COR-L47 (cell line): Measurements from ENCODE around the gene KAZN.

Experiments used
- DNase-seq: peaks from one replicate; lab custom pipeline; 2025; lab: John Stamatoyannopoulos, UW

Gene KAZN

DNA sequence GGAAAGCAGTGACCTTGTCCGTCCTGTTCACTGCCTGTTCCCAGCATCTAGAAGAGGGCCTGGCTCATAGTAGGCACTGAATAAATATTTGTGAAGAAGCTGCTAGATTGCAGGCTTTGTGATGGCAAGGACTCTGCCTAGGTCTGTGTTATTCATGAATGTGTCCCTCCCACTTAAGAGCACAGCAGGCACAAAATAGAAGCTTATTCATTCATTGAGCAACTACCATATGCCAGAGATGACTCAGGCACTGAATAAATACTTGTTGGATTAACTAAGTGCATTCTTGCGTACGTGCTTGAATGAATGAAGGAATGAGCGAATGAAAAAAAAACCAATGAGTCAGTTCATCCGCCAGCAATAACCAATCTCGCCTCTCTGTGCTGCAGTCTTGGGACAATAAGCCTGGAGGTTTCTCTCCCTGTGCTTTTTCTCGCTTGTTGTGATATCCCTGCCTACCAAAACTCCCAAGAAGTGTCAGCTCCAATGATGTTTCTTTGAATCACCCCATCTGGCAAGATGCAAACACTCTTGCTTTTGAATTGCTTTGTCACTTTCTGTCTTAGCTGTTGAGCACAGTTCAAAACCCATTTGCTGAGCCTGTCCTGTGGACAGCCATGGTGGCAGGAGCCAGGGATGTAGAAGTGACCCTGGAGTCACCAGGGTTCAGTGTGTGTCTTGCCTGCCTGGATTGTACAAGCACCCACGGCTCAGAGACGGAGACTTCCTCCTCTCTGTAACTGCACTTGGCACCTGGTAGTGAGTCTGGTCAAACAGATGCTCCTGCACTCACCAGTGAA, 143.9 kb downstream of the KAZN start:
- DNase-seq, result no peak

DNA sequence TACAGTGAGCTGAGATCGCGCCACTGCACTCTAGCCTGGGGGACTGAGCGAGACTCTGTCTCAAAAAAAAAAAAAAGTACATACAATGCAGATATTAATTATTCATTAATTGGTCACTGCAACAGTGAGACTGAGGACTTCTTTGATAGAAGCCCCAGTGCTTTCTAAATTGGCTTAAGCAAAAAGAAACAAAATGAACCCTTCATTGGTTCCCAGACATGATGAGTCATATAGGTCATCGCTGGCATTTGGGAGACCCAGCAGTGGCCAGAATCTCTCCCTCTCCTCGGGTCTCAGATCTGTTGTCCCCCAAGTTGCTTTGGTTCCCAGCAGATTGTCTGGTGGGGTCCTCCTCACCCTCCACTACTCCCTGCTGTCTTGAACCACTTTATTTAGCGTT, 144.9 kb downstream of the KAZN start:
- DNase-seq, result no peak

DNA sequence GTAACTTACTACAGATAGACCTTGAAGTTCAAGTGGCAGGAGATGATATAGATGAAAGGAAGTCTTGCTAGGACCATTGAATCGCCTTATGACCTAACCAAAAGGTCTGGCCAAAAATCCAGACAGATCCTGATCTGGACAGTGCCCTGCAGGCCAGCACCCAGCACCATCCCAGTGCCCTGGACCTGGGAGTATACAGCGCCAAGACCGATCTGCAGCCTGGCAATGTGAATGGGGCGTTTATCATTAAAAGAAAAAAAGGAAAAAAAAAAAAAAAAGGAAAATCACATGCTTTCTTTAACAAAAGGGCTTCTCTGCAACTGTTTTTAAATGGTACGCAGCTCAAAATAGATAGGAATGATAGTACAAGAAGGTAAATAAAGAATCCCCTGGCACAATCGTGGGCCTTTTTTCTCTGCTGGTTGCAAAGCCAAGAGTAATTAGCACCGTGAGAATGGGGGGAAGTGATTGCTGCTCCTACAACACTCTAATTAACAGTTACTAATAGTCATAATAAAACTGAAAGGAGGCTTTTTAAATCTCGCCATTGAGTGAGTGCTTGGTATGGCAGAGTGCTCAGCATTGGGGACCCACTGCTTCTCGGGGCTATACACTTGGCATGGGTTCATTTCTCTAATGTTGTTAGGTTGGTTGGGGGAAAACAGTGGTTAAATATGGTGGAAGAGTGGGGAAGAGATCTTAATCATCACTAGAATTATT, 146.7 kb downstream of the KAZN start:
- peak; percentile 18 for DNase-seq

DNA sequence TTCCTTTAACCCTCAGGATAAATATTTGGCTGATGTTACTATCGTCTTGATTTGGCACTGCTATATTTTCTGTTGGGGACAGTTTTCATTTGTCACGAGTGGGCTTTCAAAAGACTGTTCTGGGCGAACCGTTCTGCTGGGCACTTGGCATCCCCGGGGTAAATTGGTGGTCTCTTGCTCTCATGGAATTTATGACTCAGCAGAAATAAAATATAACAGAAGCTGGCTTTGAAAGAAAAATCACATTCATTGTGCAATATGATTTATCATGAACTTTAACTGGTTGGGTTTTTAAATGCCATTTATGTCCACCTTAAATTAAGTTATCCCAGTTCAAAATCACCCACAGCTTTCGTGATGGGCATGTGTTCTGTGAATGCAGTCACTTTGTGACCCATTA, 147.3 kb downstream of the KAZN start:
- no peak for DNase-seq

DNA sequence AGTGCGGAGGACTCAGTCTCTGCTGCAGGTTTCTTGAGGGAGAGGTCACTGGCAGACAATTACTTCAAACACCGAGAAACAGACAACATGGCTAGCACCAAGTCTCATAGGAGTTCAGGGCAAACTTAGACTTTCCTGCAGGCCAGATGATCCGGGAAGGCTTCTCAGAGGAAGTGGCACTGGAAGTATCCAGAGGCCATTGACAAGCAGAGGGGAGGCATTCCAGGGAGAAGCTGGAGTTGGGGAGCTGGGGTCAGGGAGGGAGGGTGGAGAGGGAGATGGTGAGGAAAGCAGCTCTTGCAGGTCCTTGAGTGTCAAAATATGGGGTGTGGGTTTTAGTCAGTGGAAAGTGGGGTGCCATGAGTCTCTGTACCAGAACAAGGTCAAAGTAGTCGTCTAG, 147.9 kb downstream of the KAZN start:
- no peak for DNase-seq

DNA sequence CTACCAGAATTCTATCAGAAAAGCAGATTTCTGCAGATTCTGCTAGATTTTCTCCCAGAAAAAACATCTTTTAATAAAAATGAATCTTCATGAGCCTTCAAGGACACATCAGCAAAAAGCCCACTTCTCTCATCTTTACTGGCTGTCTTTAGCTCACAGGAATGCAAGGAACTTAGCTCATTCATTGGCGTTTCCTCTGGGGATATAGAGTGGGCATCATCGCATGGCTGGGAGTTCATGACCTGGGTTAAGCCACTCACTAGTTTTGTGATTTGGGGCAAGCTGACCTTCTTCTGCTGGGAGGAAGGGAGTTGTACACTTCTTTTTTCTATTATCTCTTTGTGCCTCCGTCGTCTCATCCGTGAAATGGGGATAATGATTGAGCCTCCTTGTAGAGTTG, 149.7 kb downstream of the KAZN start:
- DNase-seq, result no peak

DNA sequence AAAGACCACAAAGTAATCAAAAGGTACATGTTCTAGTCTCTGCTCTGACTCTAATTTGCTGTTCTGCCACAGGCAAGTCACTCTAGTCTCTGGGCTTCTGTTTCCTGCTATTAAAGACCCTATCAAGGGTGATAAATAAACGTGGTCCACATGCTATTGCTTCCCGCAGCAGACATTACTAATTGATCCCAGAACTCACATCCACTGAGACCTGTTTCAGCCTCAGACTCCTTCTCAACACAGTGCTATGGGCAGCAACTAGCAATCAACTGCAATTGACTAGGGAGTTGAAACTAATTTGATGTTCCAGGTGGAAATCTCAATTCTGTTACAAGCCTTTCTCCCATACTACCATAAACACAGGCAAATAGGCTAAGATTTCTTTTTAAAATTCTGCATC, 150.5 kb downstream of the KAZN start:
- DNase-seq, result no peak

DNA sequence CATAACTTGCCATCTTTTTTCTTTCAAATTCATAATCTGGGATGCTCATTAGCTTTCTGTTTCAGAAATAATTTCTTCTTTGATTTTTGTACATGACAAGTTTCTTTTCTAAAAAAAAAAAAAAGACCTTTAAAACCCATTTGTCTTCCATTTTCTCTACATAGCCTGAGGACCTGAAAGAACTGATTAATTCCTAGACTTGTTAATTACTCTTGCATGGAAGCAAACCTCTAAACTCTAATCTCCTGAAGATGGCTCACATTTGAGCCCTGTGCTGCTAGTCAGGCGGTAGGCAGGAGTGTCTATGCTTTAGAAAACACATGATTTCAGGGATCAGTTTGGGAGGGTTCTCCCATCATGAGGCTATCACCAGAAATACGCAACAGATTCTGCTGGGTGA, 152.0 kb downstream of the KAZN start:
- no peak for DNase-seq

DNA sequence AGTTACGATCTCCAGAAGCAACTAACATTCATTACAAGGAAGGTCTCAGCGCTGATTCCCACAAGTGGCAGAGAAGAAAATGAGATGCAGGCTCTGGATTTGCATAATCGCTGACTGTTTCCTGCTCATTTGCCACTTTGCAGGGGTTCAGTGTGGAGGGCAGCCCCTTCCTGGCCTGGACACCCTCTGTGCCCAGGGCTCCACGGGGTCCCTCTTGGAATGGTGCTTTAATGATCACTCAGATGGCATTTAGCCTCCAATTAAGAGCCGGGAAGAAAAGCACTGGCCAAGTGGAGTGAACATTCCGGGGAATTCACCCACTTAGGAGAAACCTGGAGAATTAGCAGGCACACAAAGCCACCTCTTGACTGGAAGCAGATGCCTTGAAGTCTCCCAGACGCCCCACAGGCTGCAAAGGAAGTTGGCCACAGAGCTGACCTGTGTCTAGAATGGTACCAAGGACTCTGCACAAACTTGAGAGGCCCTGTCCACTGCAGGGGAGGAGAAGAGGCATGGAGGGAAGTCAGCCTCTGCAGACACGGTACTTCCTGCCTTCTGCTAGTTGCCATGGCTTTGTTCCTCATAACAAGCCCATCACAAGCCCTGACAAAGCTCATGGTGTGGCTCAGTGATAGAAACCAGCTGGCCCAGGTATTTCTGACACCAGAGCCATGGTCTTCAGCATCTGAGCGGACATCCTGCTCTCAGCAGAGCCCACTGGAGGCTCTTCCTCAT, 157.2 kb downstream of the KAZN start:
- no peak for DNase-seq

DNA sequence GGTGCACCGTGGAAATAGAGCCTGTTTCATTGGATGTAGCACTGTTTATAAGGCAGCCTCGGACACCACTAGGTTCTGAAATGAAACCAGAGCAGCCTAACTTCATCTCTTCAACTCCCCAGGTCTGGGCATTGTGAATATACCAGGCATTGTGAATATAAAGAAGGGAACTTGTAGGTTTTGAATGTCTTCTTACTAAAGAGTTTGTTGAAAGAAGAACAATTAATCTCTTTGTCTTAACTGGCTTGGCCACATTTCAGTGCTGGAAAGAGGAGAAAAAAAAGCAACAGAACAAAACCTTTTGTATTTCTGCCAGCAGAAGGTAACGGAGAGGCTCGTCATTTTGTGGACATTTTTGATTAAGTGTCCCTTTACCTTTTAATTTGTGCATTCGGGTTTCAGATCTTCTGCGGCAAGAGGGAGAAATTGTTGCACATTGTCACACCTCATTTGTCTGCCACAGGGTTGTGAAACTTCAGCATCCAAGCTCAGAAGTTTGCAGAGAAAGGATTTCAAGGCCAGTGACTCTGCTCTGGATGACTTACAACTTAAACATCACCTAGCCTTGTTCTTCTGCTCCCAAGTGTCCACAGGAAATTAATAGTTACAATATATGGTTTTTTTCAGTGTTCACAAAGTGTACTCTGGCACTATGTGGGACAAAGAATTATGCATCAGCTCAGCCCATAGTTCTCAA, 158.3 kb downstream of the KAZN start:
- no peak for DNase-seq

DNA sequence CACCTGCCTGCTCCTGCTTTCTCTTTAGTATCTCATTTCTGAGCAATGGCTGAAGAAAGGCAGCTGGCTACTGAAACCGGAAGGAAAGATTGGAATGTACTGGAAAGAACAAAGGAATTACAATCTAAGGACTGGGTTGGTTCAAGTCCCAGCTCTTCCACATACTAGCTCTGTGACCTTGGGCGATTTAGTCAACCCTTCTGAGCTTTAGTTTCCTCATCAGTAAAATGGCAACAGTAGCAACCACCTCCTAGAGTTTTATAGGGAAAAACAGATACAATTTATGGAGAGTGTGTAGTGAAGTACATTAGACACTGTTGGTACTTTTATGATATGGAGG, 158.8 kb downstream of the KAZN start:
- DNase-seq, result no peak

DNA sequence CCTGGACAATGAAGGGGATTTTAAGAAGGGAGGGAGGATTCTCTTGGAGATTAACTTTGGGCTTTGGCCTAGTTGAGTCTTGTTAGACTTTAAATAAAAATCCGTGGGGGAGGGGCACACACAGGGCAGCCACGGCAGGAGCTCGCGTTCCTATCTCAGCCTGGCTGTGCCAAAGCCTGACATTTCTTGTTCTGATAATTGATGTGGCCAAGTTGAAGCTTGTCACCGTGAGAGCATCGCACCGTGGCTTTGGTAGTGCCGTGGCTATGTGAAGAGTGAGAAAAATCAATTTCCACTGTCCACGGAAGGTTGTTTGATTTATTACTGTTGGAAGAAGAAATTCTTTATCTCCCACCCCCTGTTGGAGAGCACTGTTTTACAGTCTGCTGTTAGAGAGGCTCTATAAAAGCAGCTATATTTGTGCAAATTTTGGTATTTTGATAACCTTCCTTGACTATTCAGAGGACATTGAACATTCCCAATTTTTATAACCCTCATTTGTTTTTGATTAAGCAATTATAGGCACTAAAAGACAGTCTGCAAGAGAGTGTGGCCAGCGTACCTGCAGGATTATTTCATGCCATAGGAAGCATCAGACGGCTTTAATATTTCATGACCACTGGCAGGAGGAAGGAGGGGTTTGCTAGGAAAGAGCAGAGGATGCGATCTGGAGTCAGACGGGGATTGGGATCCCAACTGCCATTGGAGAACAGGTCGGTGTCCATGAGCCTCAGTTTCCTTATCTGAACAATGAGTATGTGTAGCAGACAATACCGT, 160.7 kb downstream of the KAZN start:
- DNase-seq, result no peak

DNA sequence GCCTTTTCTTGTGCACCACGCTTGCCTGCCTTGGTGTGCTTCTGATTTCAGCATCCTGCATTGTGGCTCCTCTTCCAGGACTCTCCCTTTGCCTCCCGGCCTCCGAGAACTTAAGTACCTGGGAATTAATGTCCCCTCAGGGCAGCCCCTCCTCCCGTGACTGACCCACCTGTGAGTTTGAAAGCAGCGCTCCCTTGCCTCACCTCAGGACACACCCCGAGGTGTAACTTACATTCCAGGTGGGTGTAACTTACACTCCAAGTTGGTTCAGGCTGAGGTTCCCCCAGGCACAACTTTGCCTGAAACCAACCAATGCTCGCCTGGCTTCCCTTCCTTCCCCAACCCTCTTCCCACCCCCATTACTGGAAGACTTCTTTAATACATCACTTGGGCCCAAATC, 161.4 kb downstream of the KAZN start:
- DNase-seq, result no peak

DNA sequence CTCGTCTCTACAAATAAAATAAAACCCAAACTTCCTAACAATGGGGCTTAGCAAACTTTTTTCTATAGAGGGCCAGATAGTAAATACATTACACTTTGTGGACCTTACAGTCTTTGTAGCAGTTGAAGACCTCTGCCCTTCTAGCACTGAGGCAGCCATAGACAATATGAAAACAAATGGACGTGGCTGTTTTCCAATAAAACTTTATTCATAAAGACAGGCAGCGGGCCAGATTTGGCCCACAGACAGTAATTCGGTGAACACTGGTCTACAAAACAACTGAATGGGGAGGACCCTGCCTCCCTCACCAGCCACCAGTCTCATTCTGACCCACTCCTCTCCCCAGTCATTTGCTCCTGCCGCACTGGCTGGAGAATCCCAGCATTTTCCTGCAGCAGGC, 162.3 kb downstream of the KAZN start:
- no peak for DNase-seq

DNA sequence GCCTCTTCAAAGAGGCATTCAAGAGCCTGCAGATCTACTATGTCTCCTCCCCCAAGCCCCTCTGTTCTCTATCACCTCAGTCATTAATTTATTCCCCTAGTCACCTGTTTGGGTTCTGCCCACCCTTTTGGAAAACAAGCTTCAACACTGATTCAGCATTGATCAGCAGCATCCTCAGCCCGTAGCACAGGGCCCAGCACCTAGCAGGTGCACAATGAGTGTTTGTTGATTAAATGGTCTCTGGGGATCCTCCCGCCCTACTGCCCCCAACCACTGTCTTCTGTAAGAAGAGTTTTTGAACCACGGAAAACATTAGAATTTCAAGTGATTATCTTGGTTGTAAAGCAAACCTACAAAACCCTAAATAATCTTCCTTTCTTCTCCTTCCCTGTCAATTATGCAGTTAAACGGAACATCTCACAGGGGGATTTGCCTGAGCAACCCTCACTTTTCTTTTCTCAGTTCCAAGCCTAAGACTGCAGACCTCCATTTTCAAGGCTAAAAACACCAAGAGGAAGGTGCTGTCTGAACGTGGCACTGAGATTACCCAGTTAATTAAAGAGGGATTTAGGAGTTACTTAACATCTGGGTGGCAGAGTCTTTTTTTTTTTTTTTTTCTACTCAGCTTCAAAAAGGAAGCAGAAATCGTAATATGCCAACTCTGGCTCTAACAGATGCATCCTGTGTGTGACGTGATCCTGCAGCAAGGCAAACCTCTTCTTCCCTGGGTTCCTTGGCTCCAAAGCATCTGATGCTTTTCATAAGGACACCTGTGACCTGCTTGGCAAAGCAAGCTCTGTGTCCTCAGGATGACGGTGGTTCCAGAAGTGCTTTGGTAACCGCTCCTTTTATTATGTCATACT, 163.0 kb downstream of the KAZN start:
- DNase-seq, result no peak

DNA sequence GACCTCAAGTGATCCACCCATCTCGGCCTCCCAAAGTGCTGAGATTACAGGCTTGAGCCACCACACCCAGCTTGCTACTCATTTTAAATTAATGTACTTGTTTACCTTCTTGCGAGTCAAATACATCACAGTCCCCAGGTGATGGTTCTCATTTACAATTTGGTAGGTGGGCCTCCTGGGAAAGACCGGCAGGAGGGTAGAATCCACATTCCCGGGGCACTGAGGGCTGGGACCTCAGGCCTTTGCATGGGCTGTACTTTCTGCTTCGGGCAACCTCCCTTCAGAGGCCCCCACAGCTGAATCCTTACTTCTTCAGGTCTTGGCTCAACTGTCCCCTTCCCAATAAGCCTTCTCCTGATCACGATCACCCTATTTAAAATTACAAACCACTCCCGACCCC, 165.5 kb downstream of the KAZN start:
- DNase-seq, result no peak

DNA sequence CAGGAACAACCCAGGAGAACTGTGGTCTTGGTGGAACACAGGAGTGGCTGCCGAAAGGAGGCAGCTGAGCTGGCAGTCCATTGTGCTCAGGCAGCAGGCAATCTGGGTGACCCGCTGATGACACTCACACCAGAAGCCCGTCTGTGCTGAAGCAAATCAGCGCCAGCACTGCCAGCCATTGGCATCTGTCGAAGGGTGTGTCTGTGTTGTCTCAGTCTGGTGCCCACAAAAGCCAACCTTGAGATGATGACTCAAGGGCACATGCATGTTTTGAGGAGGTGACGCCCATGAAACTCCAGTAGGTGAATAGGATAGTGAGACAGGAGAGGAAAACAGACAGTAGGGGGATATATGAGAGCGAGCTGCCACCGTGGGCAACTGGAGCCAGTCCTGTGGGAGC, 167.3 kb downstream of the KAZN start:
- DNase-seq, result peak; percentile 24

DNA sequence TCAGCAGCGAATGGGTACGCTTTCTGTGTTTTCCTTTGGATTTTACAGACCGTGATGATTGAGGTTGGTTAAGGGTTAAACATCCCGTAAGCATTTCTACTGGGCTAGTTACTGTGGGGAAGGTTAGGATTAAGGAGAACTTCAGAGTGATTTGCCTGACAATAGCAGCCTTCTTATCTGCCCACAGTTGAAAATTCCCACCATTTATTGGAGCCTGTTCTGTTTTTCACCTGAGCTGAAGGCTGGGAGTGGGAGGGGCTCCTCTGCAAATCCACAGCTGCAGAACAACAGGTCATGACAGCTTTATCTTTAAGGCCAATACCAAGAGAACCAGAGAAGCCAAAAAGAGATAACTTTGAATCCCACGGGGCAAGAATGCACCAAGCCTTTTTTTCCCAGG, 168.6 kb downstream of the KAZN start:
- no peak for DNase-seq

DNA sequence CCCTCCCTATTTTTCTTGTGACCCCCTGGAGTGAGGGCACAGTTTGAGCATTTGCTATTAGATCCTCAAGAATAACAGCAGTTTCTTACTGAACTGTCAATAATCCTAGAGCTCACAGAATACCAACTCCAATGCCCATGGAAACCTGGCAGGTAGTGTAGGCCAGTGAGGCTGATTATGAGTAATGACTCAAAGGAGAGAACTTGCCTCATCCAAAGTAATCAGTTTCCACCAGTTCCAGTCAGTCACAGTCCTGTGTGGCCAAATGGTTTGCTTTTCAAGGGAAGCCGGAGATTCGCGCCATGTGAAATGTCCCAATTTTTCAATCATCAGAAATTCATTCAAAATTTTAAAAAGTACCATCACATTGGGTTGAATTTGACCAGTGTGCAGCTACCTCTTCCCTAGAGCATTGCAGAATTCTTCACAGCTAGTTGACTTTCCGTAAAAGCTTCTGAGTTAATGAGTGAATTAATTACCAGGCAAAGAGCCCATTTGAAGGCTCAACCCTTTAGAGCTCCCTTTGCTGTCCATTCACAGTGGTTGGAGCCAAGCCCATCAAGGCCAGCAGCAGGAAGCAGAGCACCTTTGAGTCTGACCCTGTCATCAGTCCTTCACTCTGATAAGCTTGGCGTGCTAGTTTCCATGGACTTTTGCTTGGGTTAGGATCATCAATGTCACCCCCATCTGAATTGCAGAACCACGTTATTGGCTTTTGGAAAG, 170.3 kb downstream of the KAZN start:
- no peak for DNase-seq
